Tibial nerve (tissue), 4 donors: ENCODE measurements around the gene DDX51. TPM values are rescaled to one million over a fixed set of nuclear protein-coding genes. Genes with fewer than 3 reads are reported as not detected.

Source experiments
- DNase-seq, 2 donors: peaks; one replicate each; pipeline ENCODE4 v3.0.0-alpha.2; 2019; ENCODE audit warnings: low spot score in 2 of 2
- H3K27ac ChIP-seq, 4 donors: fragments of 200-600 bp; sonication (generic) in 3 of 4; one replicate each; pipeline ENCODE4 v1.5.1; 2017 to 2019; ENCODE audit warnings: mild to moderate bottlenecking in 1 of 4
- H3K27me3 ChIP-seq, 2 donors: fragments of 200-600 bp; sonication (generic) in 1 of 2; one replicate each; pipeline versions ENCODE4 v1.5.1 to v1.6.0; 2017 to 2019
- H3K36me3 ChIP-seq, 3 donors: fragments of 200-600 bp; sonication (generic); one replicate each; pipeline ENCODE4 v1.5.1; 2018 to 2019
- H3K4me1 ChIP-seq, 4 donors: fragments of 200-600 bp; sonication (generic) in 3 of 4; one replicate each; pipeline ENCODE4 v1.5.1; 2017 to 2019
- H3K4me3 ChIP-seq, 4 donors: fragments of 200-600 bp; sonication (generic) in 3 of 4; one replicate each; pipeline ENCODE4 v1.5.1; 2017 to 2019; ENCODE audit warnings: mild to moderate bottlenecking in 1 of 4, moderate library complexity in 1 of 4
- H3K9me3 ChIP-seq, 4 donors: fragments of 200-600 bp; sonication (generic) in 3 of 4; one replicate each; pipeline ENCODE4 v1.5.1; 2017 to 2019
- CTCF ChIP-seq, 5 experiments: fragments of 200-600 bp in 3 of 5; fragments of 450-650 bp in 2 of 5; sonication (generic) in 3 of 5; IDR thresholded peaks; one replicate each; pipeline ENCODE4 v1.5.1; 2016 to 2019; ENCODE audit warnings: antibody characterized with exemption in 5 of 5, mild to moderate bottlenecking in 3 of 5, moderate library complexity in 2 of 5
- EP300 ChIP-seq, 2 donors: sonication (generic); formaldehyde crosslinking; IDR thresholded peaks; one replicate each; pipeline ENCODE4 v1.6.1; 2017; ENCODE audit warnings: antibody characterized with exemption in 2 of 2, mild to moderate bottlenecking in 1 of 2
- POLR2A ChIP-seq, 2 donors: fragments of 450-650 bp; IDR thresholded peaks; one replicate each; pipeline ENCODE4 v1.6.1; 2017; ENCODE audit warnings: antibody characterized with exemption in 2 of 2, mild to moderate bottlenecking in 2 of 2, moderate library complexity in 2 of 2
- WGBS, 2 donors: methylation state at CpG; one replicate each; pipeline ENCODE4 v1.1.5; 2018; 5-methylcytosine and 5-hydroxymethylcytosine counted together
- total RNA-seq, 4 donors: library from RNA; depleted of rRNA; stranded (reverse); fragments of >200 nt; gene quantifications; one replicate each; pipeline ENCODE4 v1.1.0, GENCODE V29; 2016

DDX51 gene
- total RNA-seq, 4 donors from 2014 or later = 15.5 to 43.8 (median 28.7) TPM

GRCh38 chr12:132132609-132133430 is 11.3 kb downstream of the DDX51 start:
- TF ChIP-seq EP300 (IDR thresholded peaks at IDR 0.05) (no peak), CTCF (IDR thresholded peaks at IDR 0.05) (no peak), POLR2A (IDR thresholded peaks at IDR 0.05) (no peak)
- peaks cover 0 to 8% (median 0%) of the 10 kb centered on the region in 4 donors for H3K9me3 ChIP-seq
- no peak overlapping the region for H3K27ac ChIP-seq
- WGBS, 2 donors = 80 to 93% methylated on average over 15 to 29 of the region's 39 CpGs
- H3K4me1 ChIP-seq = no peaks in the 10 kb centered on the region
- H3K27me3 ChIP-seq = no peaks in the 10 kb centered on the region
- DNase-seq = no peak
- no peak overlapping the region for H3K4me3 ChIP-seq
- H3K36me3 ChIP-seq = peaks cover 0 to 24% (median 0%) of the 10 kb centered on the region in 3 donors

GRCh38 chr12:132131952-132132351 is 12.2 kb downstream of the DDX51 start:
- no peak for DNase-seq
- 73 to 89% methylated on average over 14 of the region's 14 CpGs for WGBS, 2 donors

GRCh38 chr12:132131229-132131628 is 12.9 kb downstream of the DDX51 start:
- Histone ChIP-seq H3K4me3 (no peak overlapping the region), H3K4me1 (no peaks in the 10 kb centered on the region), H3K27me3 (no peaks in the 10 kb centered on the region), H3K36me3 (peaks cover 0 to 35% (median 10%) of the 10 kb centered on the region in 3 donors), H3K9me3 (peaks cover 0 to 11% (median 0%) of the 10 kb centered on the region in 4 donors), H3K27ac (no peak overlapping the region)
- no peak for TF ChIP-seq POLR2A (IDR thresholded peaks at IDR 0.05)
- TF ChIP-seq EP300 (IDR thresholded peaks at IDR 0.05) = no peak
- TF ChIP-seq CTCF (IDR thresholded peaks at IDR 0.05) = no peak
- 96% methylated on average over 14 of the region's 14 CpGs for WGBS, 2 donors
- no peak for DNase-seq

More at GRCh38 chr12:132131952-132132351, 12.2 kb downstream of the DDX51 start:
- peaks cover 0 to 11% (median 0%) of the 10 kb centered on the region in 4 donors for H3K9me3 ChIP-seq
- H3K4me3 ChIP-seq = no peak overlapping the region
- H3K4me1 ChIP-seq = no peaks in the 10 kb centered on the region
- no peak overlapping the region for H3K27ac ChIP-seq
- TF ChIP-seq POLR2A (IDR thresholded peaks at IDR 0.05) (no peak), CTCF (IDR thresholded peaks at IDR 0.05) (no peak), EP300 (IDR thresholded peaks at IDR 0.05) (no peak)
- peaks cover 0 to 28% (median 6%) of the 10 kb centered on the region in 3 donors for H3K36me3 ChIP-seq
- H3K27me3 ChIP-seq = no peaks in the 10 kb centered on the region

GRCh38 chr12:132130690-132131089 is 13.4 kb downstream of the DDX51 start:
- H3K4me1 ChIP-seq = no peaks in the 10 kb centered on the region
- H3K27me3 ChIP-seq = no peaks in the 10 kb centered on the region
- peaks cover 0 to 11% (median 0%) of the 10 kb centered on the region in 4 donors for H3K9me3 ChIP-seq
- no peak overlapping the region for H3K4me3 ChIP-seq
- WGBS, 2 donors = 87 to 93% methylated on average over 9 to 14 of the region's 14 CpGs
- no peak for DNase-seq
- TF ChIP-seq POLR2A (IDR thresholded peaks at IDR 0.05) = no peak
- TF ChIP-seq CTCF (IDR thresholded peaks at IDR 0.05) = no peak
- no peak for TF ChIP-seq EP300 (IDR thresholded peaks at IDR 0.05)
- peaks cover 0 to 40% (median 10%) of the 10 kb centered on the region in 3 donors for H3K36me3 ChIP-seq
- H3K27ac ChIP-seq = no peak overlapping the region

- no peak for DNase-seq
- Histone ChIP-seq H3K4me3 (no peak overlapping the region), H3K36me3 (peaks cover 0 to 57% (median 14%) of the 10 kb centered on the region in 3 donors), H3K4me1 (no peaks in the 10 kb centered on the region), H3K27me3 (no peaks in the 10 kb centered on the region), H3K27ac (no peak overlapping the region), H3K9me3 (peaks cover 0 to 11% (median 0%) of the 10 kb centered on the region in 4 donors)
- WGBS, 2 donors = 94 to 95% methylated on average over 3 of the region's 3 CpGs
- TF ChIP-seq POLR2A (IDR thresholded peaks at IDR 0.05) = no peak
- TF ChIP-seq EP300 (IDR thresholded peaks at IDR 0.05) = no peak
- no peak for TF ChIP-seq CTCF (IDR thresholded peaks at IDR 0.05)
Measured at GRCh38 chr12:132129007-132129406, 15.1 kb downstream of the DDX51 start.
